Liver (tissue), 9 donors: ENCODE results near the gene SNAP47. TPM values are rescaled to one million over a fixed set of nuclear protein-coding genes. Genes with fewer than 3 reads are reported as not detected.

Experiments used
- DNase-seq: peaks from one replicate; pipeline ENCODE4 v3.0.0-alpha.2; 2017; ENCODE audit warnings: low spot score
- H3K27ac ChIP-seq, 2 donors: one replicate each; pipeline ENCODE4 v1.7.0; 2013; ENCODE audit warnings: inconsistent platforms in 2 of 2, low read length in 2 of 2, control low read depth in 1 of 2, low read depth in 1 of 2, mild to moderate bottlenecking in 1 of 2
- H3K27me3 ChIP-seq, 4 donors: one replicate each; pipeline versions ENCODE4 v1.6.1 to v1.7.0; 2013; ENCODE audit warnings: low read length in 3 of 4, inconsistent platforms in 1 of 4, mild to moderate bottlenecking in 1 of 4, moderate library complexity in 1 of 4; ENCODE audit not compliant: control insufficient read depth in 4 of 4, insufficient read depth in 4 of 4
- H3K36me3 ChIP-seq, 4 donors: one replicate each; pipeline versions ENCODE4 v1.6.1 to v1.7.0; 2013; ENCODE audit warnings: low read length in 3 of 4, mild to moderate bottlenecking in 3 of 4, low read depth in 1 of 4, moderate library complexity in 1 of 4; ENCODE audit not compliant: control insufficient read depth in 4 of 4, insufficient read depth in 3 of 4
- H3K4me1 ChIP-seq, 4 donors: one replicate each; pipeline versions ENCODE4 v1.6.1 to v1.7.0; 2013; ENCODE audit warnings: low read length in 3 of 4, mild to moderate bottlenecking in 3 of 4, moderate library complexity in 1 of 4; ENCODE audit not compliant: control insufficient read depth in 4 of 4, insufficient read depth in 4 of 4
- H3K4me3 ChIP-seq, 3 donors: one replicate each; pipeline versions ENCODE4 v1.6.1 to v1.7.0; 2013; ENCODE audit warnings: low read length in 3 of 3, control low read depth in 1 of 3, low read depth in 1 of 3, mild to moderate bottlenecking in 1 of 3
- H3K9ac ChIP-seq, 2 donors: one replicate each; pipeline ENCODE4 v1.7.0; 2013; ENCODE audit warnings: low read length in 2 of 2, mild to moderate bottlenecking in 2 of 2, moderate library complexity in 2 of 2, control low read depth in 1 of 2, low read depth in 1 of 2
- H3K9me3 ChIP-seq, 4 donors: one replicate each; pipeline versions ENCODE4 v1.6.1 to v1.7.0; 2013; ENCODE audit warnings: low read length in 3 of 4; ENCODE audit not compliant: control insufficient read depth in 4 of 4
- ATF3 ChIP-seq: IDR thresholded peaks from 2 replicates; pipeline ENCODE4 v1.6.1; 2016; ENCODE audit warnings: antibody characterized with exemption
- CTCF ChIP-seq: fragments of 150-350 bp; IDR thresholded peaks from 2 replicates; pipeline ENCODE4 v1.5.1; 2017; ENCODE audit warnings: improper control_type of control experiment, low read depth, low read length; ENCODE audit not compliant: missing input control
- EGR1 ChIP-seq, 2 donors: IDR thresholded peaks; 2 replicates each; pipeline ENCODE4 v1.6.1; 2016 to 2018; ENCODE audit warnings: antibody characterized with exemption in 2 of 2, low read depth in 2 of 2
- FOXA1 ChIP-seq: IDR thresholded peaks from 2 replicates; pipeline ENCODE4 v1.6.1; 2016; ENCODE audit warnings: antibody characterized with exemption
- FOXA2 ChIP-seq: IDR thresholded peaks from 2 replicates; pipeline ENCODE4 v1.6.1; 2016; ENCODE audit warnings: antibody characterized with exemption
- GABPA ChIP-seq, 2 donors: IDR thresholded peaks in 1 of 2; conservative IDR thresholded peaks in 1 of 2; 2 replicates each; pipeline ENCODE4 v1.6.1; 2016; ENCODE audit warnings: antibody characterized with exemption in 2 of 2, mild to moderate bottlenecking in 1 of 2, moderate library complexity in 1 of 2
- HNF4A ChIP-seq, 2 donors: conservative IDR thresholded peaks; 2 replicates each; pipeline ENCODE4 v1.6.1; 2016; ENCODE audit warnings: antibody characterized with exemption in 2 of 2, mild to moderate bottlenecking in 2 of 2
- HNF4G ChIP-seq: IDR thresholded peaks from 2 replicates; pipeline ENCODE4 v1.6.1; 2016; ENCODE audit warnings: antibody characterized with exemption
- JUND ChIP-seq, 2 donors: IDR thresholded peaks; 2 replicates each; pipeline ENCODE4 v1.6.1; 2016; ENCODE audit warnings: antibody characterized with exemption in 2 of 2
- MAX ChIP-seq: IDR thresholded peaks from 2 replicates; pipeline ENCODE4 v1.6.1; 2016; ENCODE audit warnings: antibody characterized with exemption
- NR2F2 ChIP-seq: IDR thresholded peaks from 2 replicates; pipeline ENCODE4 v1.6.1; 2016; ENCODE audit warnings: antibody characterized with exemption
- RAD21 ChIP-seq, 2 donors: IDR thresholded peaks; 2 replicates each; pipeline ENCODE4 v1.6.1; 2016; ENCODE audit warnings: antibody characterized with exemption in 2 of 2, mild to moderate bottlenecking in 2 of 2
- REST ChIP-seq: IDR thresholded peaks from 2 replicates; pipeline ENCODE4 v1.6.1; 2016; ENCODE audit warnings: antibody characterized with exemption, mild to moderate bottlenecking
- RXRA ChIP-seq, 2 donors: IDR thresholded peaks; 2 replicates each; pipeline ENCODE4 v1.6.1; 2017 to 2018; ENCODE audit warnings: antibody characterized with exemption in 2 of 2, mild to moderate bottlenecking in 1 of 2
- SP1 ChIP-seq: IDR thresholded peaks from 2 replicates; pipeline ENCODE4 v1.6.1; 2018; ENCODE audit warnings: antibody characterized with exemption, mild to moderate bottlenecking
- TAF1 ChIP-seq: conservative IDR thresholded peaks from 2 replicates; pipeline ENCODE4 v1.6.1; 2016; ENCODE audit warnings: antibody characterized with exemption, mild to moderate bottlenecking
- YY1 ChIP-seq: IDR thresholded peaks from 2 replicates; pipeline ENCODE4 v1.6.1; 2016; ENCODE audit warnings: antibody characterized with exemption, mild to moderate bottlenecking
- ZBTB33 ChIP-seq: IDR thresholded peaks from 2 replicates; pipeline ENCODE4 v1.6.1; 2016; ENCODE audit warnings: antibody characterized with exemption
- WGBS: extraction: QIAGEN DNeasy Blood & Tissue Kit; methylation state at CpG from one replicate; pipeline ENCODE4 v1.1.7; 2013; 5-methylcytosine and 5-hydroxymethylcytosine counted together
- polyA plus RNA-seq, 2 donors: library from polyadenylated mRNA; stranded (reverse) in 1 of 2; unstranded in 1 of 2; fragments of 200-250 nt in 1 of 2; fragments of >200 nt in 1 of 2; fragmentation: Nextera tagmentation in 1 of 2; extraction: Ambion mirVana in 1 of 2; gene quantifications; one replicate each; pipeline versions ENCODE4 v1.2.1 to v1.2.3, GENCODE V29; 2013 to 2015
- total RNA-seq, 2 donors: library from RNA; depleted of rRNA; stranded (reverse); fragments of >200 nt; gene quantifications; one replicate each; pipeline ENCODE4 v1.2.3, GENCODE V29; 2014
- donor health status: healthy.
- donor health status: healthy.
- donor health status: healthy.
- donor health status: healthy.
- donor health status: healthy.

The SNAP47 gene
- total and polyA plus RNA-seq, 4 donors = 15.3 to 23.3 (median 16.3) TPM

- no peak overlapping the region for H3K27ac ChIP-seq
- WGBS = 85% methylated on average over 8 of the region's 8 CpGs
Measured at GRCh38 chr1:227685807-227686206, 49.4 kb upstream of the SNAP47 start.

More at GRCh38 chr1:227685807-227686206, 49.4 kb upstream of the SNAP47 start:
- H3K4me1 ChIP-seq = no peaks in the 10 kb centered on the region
- H3K9me3 ChIP-seq = peaks cover 19 to 42% (median 28%) of the 10 kb centered on the region in 4 donors
- no peak overlapping the region for H3K9ac ChIP-seq
- no peak for TF ChIP-seq REST
- TF ChIP-seq JUND (IDR thresholded peaks at IDR 0.05) = no peak
- no peak for TF ChIP-seq HNF4A (conservative IDR thresholded peaks at IDR 0.05)
- no peak for TF ChIP-seq ATF3
- no peak for TF ChIP-seq TAF1
- TF ChIP-seq RAD21 (IDR thresholded peaks at IDR 0.05) = no peak
- no peak for TF ChIP-seq CTCF
- TF ChIP-seq RXRA (IDR thresholded peaks at IDR 0.05) = no peak
- TF ChIP-seq NR2F2 = no peak
- TF ChIP-seq GABPA (IDR thresholded peaks at IDR 0.05 in 1 of 2, conservative IDR thresholded peaks at IDR 0.05 in 1 of 2) = no peak
- no peak for TF ChIP-seq FOXA2
- no peak for TF ChIP-seq ZBTB33
- no peak for TF ChIP-seq YY1
- TF ChIP-seq EGR1 (IDR thresholded peaks at IDR 0.05; ENCODE audit: low read depth in 2 of 2) = no peak
- TF ChIP-seq SP1 = no peak
- TF ChIP-seq MAX = no peak
- no peak for TF ChIP-seq FOXA1
- no peak for TF ChIP-seq HNF4G
- H3K27me3 ChIP-seq = no peaks in the 10 kb centered on the region
- no peak for DNase-seq
- no peak overlapping the region for H3K4me3 ChIP-seq
- H3K36me3 ChIP-seq = peaks cover 0 to 2% (median 0%) of the 10 kb centered on the region in 4 donors
